HL-60 (cell line): ENCODE measurements around the gene ADAMTS17.

Experiments
- DNase-seq, 2 experiments: peaks; one replicate each; pipeline ENCODE4 v3.0.0-alpha.2; 2010 to 2020; ENCODE audit warnings: low read depth in 1 of 2, low spot score in 1 of 2
- H3K27ac ChIP-seq: fragments of 250-450 bp; sonication (Bioruptor Pico); replicated peaks from 2 replicates; pipeline ENCODE4 v1.5.1; 2020; ENCODE audit warnings: mild to moderate bottlenecking, moderate library complexity
- H3K27me3 ChIP-seq: fragments of 250-450 bp; sonication (Bioruptor Pico); 2 replicates; pipeline ENCODE4 v1.5.1; 2021; ENCODE audit warnings: mild to moderate bottlenecking, moderate library complexity; ENCODE audit not compliant: insufficient read depth, poor library complexity, severe bottlenecking
- H3K4me3 ChIP-seq: replicated peaks from 2 replicates; pipeline ENCODE4 v1.5.1; 2011; ENCODE audit warnings: mild to moderate bottlenecking, control low read depth, low read length; ENCODE audit not compliant: insufficient read depth
- GABPA ChIP-seq: IDR thresholded peaks from 2 replicates; pipeline ENCODE4 v1.6.1; 2012; ENCODE audit warnings: low read depth
- POLR2AphosphoS5 ChIP-seq: IDR thresholded peaks from 2 replicates; pipeline ENCODE4 v1.6.1; 2012; ENCODE audit warnings: low read depth
- REST ChIP-seq: IDR thresholded peaks from 2 replicates; pipeline ENCODE4 v1.6.1; 2012; ENCODE audit warnings: low read depth; ENCODE audit not compliant: insufficient replicate concordance
- SPI1 ChIP-seq: IDR thresholded peaks from 2 replicates; pipeline ENCODE4 v1.6.1; 2012; ENCODE audit warnings: low read depth, mild to moderate bottlenecking, borderline replicate concordance
- TF ChIP-seq, protein P1 (sequence below): IDR thresholded peaks from one replicate; pipeline ENCODE4 v1.5.1; 2011; ENCODE audit warnings: low read length, control low read depth, inconsistent platforms; ENCODE audit not compliant: insufficient read depth

The ADAMTS17 gene

DNA sequence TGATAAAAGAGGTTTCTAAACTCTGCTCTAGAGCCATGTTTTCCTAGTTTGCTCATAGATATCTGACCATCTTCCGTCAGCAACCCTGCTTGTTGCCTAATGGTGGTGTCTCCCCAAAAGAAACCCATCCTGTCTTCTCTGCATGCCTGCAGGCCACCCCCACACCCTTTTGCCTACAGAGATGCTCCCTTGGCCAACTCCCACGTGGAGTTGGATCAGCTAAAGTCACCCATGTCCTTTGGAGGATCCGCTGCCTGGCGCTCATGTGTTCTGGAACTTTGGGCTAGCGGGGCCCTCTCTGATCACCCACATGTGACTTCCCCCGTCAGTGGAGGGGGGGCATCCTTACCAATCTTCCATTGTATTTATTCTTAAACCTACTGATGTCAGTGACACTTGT lies 185.6 kb downstream of the ADAMTS17 start:
- no peak overlapping the region for H3K4me3 ChIP-seq
- no peak for DNase-seq
- no peaks in the 10 kb centered on the region for H3K27me3 ChIP-seq
- TF ChIP-seq POLR2AphosphoS5 (no peak), SPI1 (no peak), REST (no peak), GABPA (no peak)
- TF ChIP-seq, protein P1, sequence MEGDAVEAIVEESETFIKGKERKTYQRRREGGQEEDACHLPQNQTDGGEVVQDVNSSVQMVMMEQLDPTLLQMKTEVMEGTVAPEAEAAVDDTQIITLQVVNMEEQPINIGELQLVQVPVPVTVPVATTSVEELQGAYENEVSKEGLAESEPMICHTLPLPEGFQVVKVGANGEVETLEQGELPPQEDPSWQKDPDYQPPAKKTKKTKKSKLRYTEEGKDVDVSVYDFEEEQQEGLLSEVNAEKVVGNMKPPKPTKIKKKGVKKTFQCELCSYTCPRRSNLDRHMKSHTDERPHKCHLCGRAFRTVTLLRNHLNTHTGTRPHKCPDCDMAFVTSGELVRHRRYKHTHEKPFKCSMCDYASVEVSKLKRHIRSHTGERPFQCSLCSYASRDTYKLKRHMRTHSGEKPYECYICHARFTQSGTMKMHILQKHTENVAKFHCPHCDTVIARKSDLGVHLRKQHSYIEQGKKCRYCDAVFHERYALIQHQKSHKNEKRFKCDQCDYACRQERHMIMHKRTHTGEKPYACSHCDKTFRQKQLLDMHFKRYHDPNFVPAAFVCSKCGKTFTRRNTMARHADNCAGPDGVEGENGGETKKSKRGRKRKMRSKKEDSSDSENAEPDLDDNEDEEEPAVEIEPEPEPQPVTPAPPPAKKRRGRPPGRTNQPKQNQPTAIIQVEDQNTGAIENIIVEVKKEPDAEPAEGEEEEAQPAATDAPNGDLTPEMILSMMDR, result no peak
- no peak overlapping the region for H3K27ac ChIP-seq

GRCh38 chr15:100154338-100154737 lies 187.4 kb downstream of the ADAMTS17 start:
- TF ChIP-seq POLR2AphosphoS5, result no peak
- no peak for TF ChIP-seq SPI1
- TF ChIP-seq, protein P1, result no peak
- no peak for TF ChIP-seq GABPA
- no peak for TF ChIP-seq REST
- no peaks in the 10 kb centered on the region for H3K27me3 ChIP-seq

GRCh38 chr15:100152463-100152862 lies 189.3 kb downstream of the ADAMTS17 start:
- H3K27me3 ChIP-seq, result no peaks in the 10 kb centered on the region
- H3K4me3 ChIP-seq, result no peak overlapping the region
- no peak overlapping the region for H3K27ac ChIP-seq
- no peak for TF ChIP-seq REST
- DNase-seq, result no peak

More at GRCh38 chr15:100154338-100154737, 187.4 kb downstream of the ADAMTS17 start:
- DNase-seq, result no peak
- no peak overlapping the region for H3K27ac ChIP-seq
- no peak overlapping the region for H3K4me3 ChIP-seq

DNA sequence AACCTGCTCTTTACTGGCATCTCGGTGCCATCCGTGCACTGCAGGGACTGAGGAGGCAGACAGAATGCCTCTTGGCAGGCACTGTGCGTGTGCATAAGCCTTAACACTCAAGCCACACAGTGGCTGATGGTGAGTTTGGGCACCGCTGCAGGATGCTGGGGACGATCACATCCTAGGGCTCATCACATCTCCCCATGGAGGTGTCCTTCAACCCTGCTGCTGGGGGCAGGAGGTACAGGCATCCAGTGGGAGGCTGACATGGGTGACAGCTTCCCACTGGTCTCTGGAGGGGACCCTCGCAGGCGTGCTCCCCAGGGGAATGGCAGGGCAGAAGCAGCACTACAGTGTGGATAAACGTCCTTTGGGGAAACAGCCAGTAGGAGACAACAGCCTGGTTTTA lies 190.9 kb downstream of the ADAMTS17 start:
- Histone ChIP-seq H3K4me3 (no peak overlapping the region), H3K27ac (no peak overlapping the region), H3K27me3 (no peaks in the 10 kb centered on the region)
- DNase-seq, result no peak
- no peak for TF ChIP-seq POLR2AphosphoS5
- no peak for TF ChIP-seq REST
- no peak for TF ChIP-seq SPI1
